Neuronal stem cell (in vitro differentiated cells): ENCODE results near the gene ATXN10.

ENCODE experiments used
- DNase-seq: peaks from one replicate; pipeline ENCODE4 v3.0.0-alpha.2; 2013; ENCODE audit warnings: low spot score
- H2AFZ ChIP-seq: one replicate; pipeline ENCODE4 v1.6.1; 2013; ENCODE audit warnings: mild to moderate bottlenecking, low read length, inconsistent platforms
- H2AK5ac ChIP-seq: 2 replicates; pipeline ENCODE4 v1.6.1; 2013; ENCODE audit warnings: low read depth, mild to moderate bottlenecking, inconsistent platforms, low read length, moderate library complexity, mixed read lengths
- H2BK120ac ChIP-seq: 2 replicates; pipeline ENCODE4 v1.6.1; 2013; ENCODE audit warnings: low read depth, mild to moderate bottlenecking, inconsistent platforms, low read length, moderate library complexity, mixed read lengths
- H2BK12ac ChIP-seq: one replicate; pipeline ENCODE4 v1.6.1; 2013; ENCODE audit warnings: low read length, inconsistent platforms
- H2BK15ac ChIP-seq: 2 replicates; pipeline ENCODE4 v1.6.1; 2013; ENCODE audit warnings: mild to moderate bottlenecking, low read length, inconsistent platforms, mixed read lengths
- H2BK5ac ChIP-seq: one replicate; pipeline ENCODE4 v1.6.1; 2013; ENCODE audit warnings: inconsistent platforms, mild to moderate bottlenecking, low read length, moderate library complexity
- H3K14ac ChIP-seq: one replicate; pipeline ENCODE4 v1.6.1; 2013; ENCODE audit warnings: low read length, inconsistent platforms
- H3K18ac ChIP-seq: 2 replicates; pipeline ENCODE4 v1.6.1; 2013; ENCODE audit warnings: low read length, inconsistent platforms
- H3K23ac ChIP-seq: 2 replicates; pipeline ENCODE4 v1.6.1; 2013; ENCODE audit warnings: low read depth, mild to moderate bottlenecking, mixed read lengths, low read length, inconsistent platforms; ENCODE audit not compliant: poor library complexity
- H3K27ac ChIP-seq: replicated peaks from 3 replicates; pipeline ENCODE4 v1.5.1; 2013; ENCODE audit warnings: low read length, inconsistent platforms
- H3K27me3 ChIP-seq, 3 experiments: 2 replicates each; pipeline ENCODE4 v1.6.1; 2013; ENCODE audit warnings: low read length in 3 of 3, mild to moderate bottlenecking in 2 of 3, inconsistent platforms in 1 of 3, low read depth in 1 of 3, mixed read lengths in 1 of 3, moderate library complexity in 1 of 3; ENCODE audit not compliant: control insufficient read depth in 3 of 3, insufficient read depth in 3 of 3
- H3K36me3 ChIP-seq, 2 donors: replicated peaks in 1 of 2; 2 replicates each; pipeline ENCODE4 v1.6.1; 2013; ENCODE audit warnings: low read length in 2 of 2; ENCODE audit not compliant: control insufficient read depth in 2 of 2, insufficient read depth in 2 of 2
- H3K4ac ChIP-seq: 2 replicates; pipeline ENCODE4 v1.6.1; 2013; ENCODE audit warnings: inconsistent platforms, mild to moderate bottlenecking, low read length, moderate library complexity
- H3K4me1 ChIP-seq, 2 donors: 1 replicate in 1 of 2; 2 replicates in 1 of 2; pipeline ENCODE4 v1.6.1; 2013; ENCODE audit warnings: low read length in 2 of 2, low read depth in 1 of 2; ENCODE audit not compliant: control insufficient read depth in 2 of 2, insufficient read depth in 1 of 2
- H3K4me2 ChIP-seq: one replicate; pipeline ENCODE4 v1.6.1; 2013; ENCODE audit warnings: mild to moderate bottlenecking, low read length, inconsistent platforms; ENCODE audit not compliant: insufficient read depth, poor library complexity, severe bottlenecking
- H3K4me3 ChIP-seq, 2 donors: 2 replicates each; pipeline ENCODE4 v1.5.1; 2013; ENCODE audit warnings: low read length in 2 of 2, mild to moderate bottlenecking in 2 of 2, inconsistent platforms in 1 of 2, moderate library complexity in 1 of 2
- H3K79me1 ChIP-seq: one replicate; pipeline ENCODE4 v1.6.1; 2013; ENCODE audit warnings: low read depth, mild to moderate bottlenecking, inconsistent platforms, low read length, moderate library complexity
- H3K9ac ChIP-seq: one replicate; pipeline ENCODE4 v1.6.1; 2013; ENCODE audit warnings: mild to moderate bottlenecking, low read depth, low read length, inconsistent platforms; ENCODE audit not compliant: poor library complexity
- H3K9me3 ChIP-seq, 2 donors: replicated peaks in 1 of 2; 2 replicates each; pipeline versions ENCODE3 to v1.6.1; 2013; ENCODE audit warnings: low read length in 2 of 2, mild to moderate bottlenecking in 2 of 2, inconsistent platforms in 1 of 2, low read depth in 1 of 2, mixed read lengths in 1 of 2, moderate library complexity in 1 of 2; ENCODE audit not compliant: control insufficient read depth in 2 of 2, insufficient read depth in 1 of 2
- H4K8ac ChIP-seq: one replicate; pipeline ENCODE4 v1.6.1; 2013; ENCODE audit warnings: low read depth, mild to moderate bottlenecking, inconsistent platforms, low read length, moderate library complexity
- H4K91ac ChIP-seq: one replicate; pipeline ENCODE4 v1.6.1; 2013; ENCODE audit warnings: low read length, low read depth, mild to moderate bottlenecking, inconsistent platforms; ENCODE audit not compliant: poor library complexity
- WGBS, 2 donors: extraction: QIAGEN DNeasy Blood & Tissue Kit; methylation state at CpG; one replicate each; pipeline ENCODE4 v1.1.7; 2013; ENCODE audit warnings: missing lambda C conversion rate in 2 of 2, mixed read lengths in 1 of 2; ENCODE audit not compliant: insufficient read length in 2 of 2, insufficient replicate concordance in 1 of 2; ENCODE audit errors: extremely low coverage in 2 of 2; 5-methylcytosine and 5-hydroxymethylcytosine counted together

ATXN10 gene

DNA sequence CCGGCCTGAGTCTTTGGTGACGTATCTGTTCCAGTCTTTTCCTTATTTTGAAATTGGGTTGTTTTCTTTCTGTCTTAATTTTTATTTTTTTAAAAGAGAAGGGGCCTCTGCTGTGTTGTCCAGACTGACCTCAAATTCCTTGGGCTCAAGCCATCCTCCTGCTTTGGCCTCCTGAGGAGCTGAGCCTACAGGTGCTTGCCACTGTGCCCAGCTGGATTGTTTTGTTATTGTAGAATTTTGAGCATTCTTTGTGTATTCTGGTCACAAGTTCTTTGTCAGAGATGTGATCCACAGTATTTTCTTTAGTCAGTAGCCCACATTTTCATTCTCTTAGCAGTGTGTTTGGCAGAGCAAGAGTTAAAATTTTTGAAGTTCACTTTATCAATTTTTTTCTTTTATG is 100.1 kb downstream of the ATXN10 start:
- Histone ChIP-seq H3K27me3 (no peaks in the 10 kb centered on the region), H3K27ac (no peak overlapping the region), H4K8ac (no peak overlapping the region), H2BK12ac (no peak overlapping the region), H2BK5ac (no peak overlapping the region), H3K4me1 (peaks cover 2 to 4% of the 10 kb centered on the region in 2 donors), H3K4me2 (no peak overlapping the region), H2BK120ac (no peak overlapping the region), H3K36me3 (peaks cover 8 to 37% of the 10 kb centered on the region in 2 donors), H3K23ac (no peak overlapping the region), H2AK5ac (no peak overlapping the region), H3K4ac (no peak overlapping the region), H3K9me3 (peaks cover 4 to 13% of the 10 kb centered on the region in 2 donors), H4K91ac (no peak overlapping the region), H3K79me1 (peaks cover 2% of the 10 kb centered on the region), H3K4me3 (no peak overlapping the region), H3K14ac (no peak overlapping the region), H3K9ac (no peak overlapping the region), H3K18ac (no peak overlapping the region), H2BK15ac (no peak overlapping the region), H2AFZ (no peak overlapping the region)
- no peak for DNase-seq
- WGBS, 2 donors, result no CpG with 5 or more reads among the region's 2 CpGs

DNA sequence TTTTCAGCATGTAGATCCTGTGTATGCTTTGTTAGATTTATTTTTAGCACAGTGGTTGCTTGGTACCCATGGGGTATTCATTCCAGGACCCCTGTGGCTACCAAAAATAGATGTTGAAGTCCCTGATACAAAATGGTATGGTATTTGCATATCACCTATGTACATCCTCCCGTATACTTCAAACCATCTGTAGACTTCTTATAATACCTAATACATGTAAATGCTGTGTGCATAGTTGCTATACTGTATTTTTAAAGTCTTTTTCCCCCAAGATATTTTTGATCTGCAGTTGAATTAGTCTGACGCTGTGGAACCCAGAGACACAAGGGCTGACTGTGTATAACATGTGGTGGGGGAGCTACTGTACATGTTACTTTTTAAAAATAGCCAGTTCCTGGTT is 101.1 kb downstream of the ATXN10 start:
- WGBS, 2 donors, result no CpG with 5 or more reads among the region's 2 CpGs
- Histone ChIP-seq H3K23ac (no peak overlapping the region), H3K9ac (no peak overlapping the region), H3K14ac (no peak overlapping the region), H3K27ac (no peak overlapping the region), H3K4me3 (no peak overlapping the region), H3K79me1 (peaks cover 2% of the 10 kb centered on the region), H2AFZ (no peak overlapping the region), H3K4ac (no peak overlapping the region), H4K91ac (no peak overlapping the region), H2BK12ac (no peak overlapping the region), H2AK5ac (no peak overlapping the region), H3K4me2 (no peak overlapping the region), H3K36me3 (peaks cover 8 to 36% of the 10 kb centered on the region in 2 donors), H4K8ac (no peak overlapping the region), H2BK5ac (no peak overlapping the region), H3K9me3 (peaks cover 4 to 11% of the 10 kb centered on the region in 2 donors), H2BK15ac (no peak overlapping the region), H2BK120ac (no peak overlapping the region), H3K18ac (no peak overlapping the region), H3K27me3 (no peaks in the 10 kb centered on the region), H3K4me1 (peaks cover 2 to 4% of the 10 kb centered on the region in 2 donors)
- DNase-seq, result no peak

DNA sequence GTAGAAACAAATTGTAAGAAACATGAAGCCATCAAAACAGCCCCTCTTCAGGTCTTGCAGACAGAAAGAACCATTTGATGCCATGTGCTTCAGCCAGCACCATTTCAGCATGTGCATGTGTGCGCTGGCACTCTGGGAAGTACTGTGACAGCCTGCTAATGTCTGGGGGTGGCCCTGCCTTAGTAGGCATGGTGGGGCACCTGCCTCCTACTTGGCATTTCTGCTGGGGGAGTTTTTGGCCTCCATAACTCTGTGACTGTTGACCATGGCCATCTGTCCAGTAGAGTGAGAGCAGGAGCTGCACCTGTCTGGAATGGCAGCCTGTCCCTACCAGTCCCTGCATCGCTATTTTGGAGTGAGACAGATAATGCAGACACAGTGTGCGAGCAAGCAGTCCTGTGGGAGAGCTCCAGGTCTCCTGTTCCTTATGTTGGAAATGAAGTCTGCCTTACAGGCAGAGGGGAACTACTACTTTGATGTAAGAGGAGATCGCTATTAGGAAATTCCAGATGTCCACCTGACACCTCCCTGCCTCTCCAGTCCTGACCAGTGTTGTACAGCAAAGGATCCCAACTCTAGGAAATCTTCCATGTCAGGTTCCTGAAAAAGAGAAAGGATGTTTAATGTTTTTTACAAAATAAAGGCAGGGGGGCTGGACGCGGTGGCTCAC is 102.5 kb downstream of the ATXN10 start:
- Histone ChIP-seq H3K18ac (no peak overlapping the region), H3K9ac (no peak overlapping the region), H2BK12ac (no peak overlapping the region), H3K79me1 (peaks cover 2% of the 10 kb centered on the region), H2AK5ac (no peak overlapping the region), H3K23ac (no peak overlapping the region), H4K8ac (no peak overlapping the region), H3K4ac (no peak overlapping the region), H3K4me1 (peaks cover 2% of the 10 kb centered on the region in 2 donors), H4K91ac (no peak overlapping the region), H3K4me2 (no peak overlapping the region), H3K36me3 (peaks cover 8 to 36% of the 10 kb centered on the region in 2 donors), H3K27me3 (no peaks in the 10 kb centered on the region), H3K27ac (no peak overlapping the region), H2BK5ac (no peak overlapping the region), H3K9me3 (peaks cover 4 to 11% of the 10 kb centered on the region in 2 donors), H2AFZ (no peak overlapping the region), H2BK15ac (no peak overlapping the region), H3K4me3 (no peak overlapping the region), H2BK120ac (no peak overlapping the region), H3K14ac (no peak overlapping the region)
- WGBS, 2 donors, result no CpG with 5 or more reads among the region's 6 CpGs
- no peak for DNase-seq

DNA sequence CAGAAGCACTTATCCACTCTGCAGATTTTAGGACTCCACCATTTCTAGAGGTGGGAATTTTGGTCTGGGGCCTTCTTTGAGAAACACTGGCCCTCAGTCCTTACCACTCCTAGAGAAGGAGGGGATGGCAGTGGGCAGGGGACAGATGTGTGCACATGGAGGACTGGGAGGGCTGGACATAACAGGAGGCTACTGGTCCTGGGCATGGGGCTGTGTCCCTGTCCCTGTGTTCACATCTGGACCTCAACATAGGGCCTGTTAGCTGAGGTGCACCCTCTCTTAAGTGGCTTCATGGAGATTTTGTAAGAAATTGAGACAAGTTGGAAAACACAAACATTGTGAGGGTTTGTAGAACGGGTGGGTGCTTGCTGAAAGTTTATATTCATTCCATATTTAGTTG is 103.4 kb downstream of the ATXN10 start:
- Histone ChIP-seq H4K8ac (no peak overlapping the region), H3K27me3 (no peaks in the 10 kb centered on the region), H3K4ac (no peak overlapping the region), H3K23ac (no peak overlapping the region), H3K4me1 (peaks cover 0 to 2% of the 10 kb centered on the region in 2 donors), H3K79me1 (peaks cover 2% of the 10 kb centered on the region), H2AFZ (no peak overlapping the region), H3K18ac (no peak overlapping the region), H2BK5ac (no peak overlapping the region), H3K27ac (no peak overlapping the region), H2AK5ac (no peak overlapping the region), H2BK120ac (no peak overlapping the region), H3K14ac (no peak overlapping the region), H3K9ac (no peak overlapping the region), H4K91ac (no peak overlapping the region), H3K9me3 (peaks cover 4 to 11% of the 10 kb centered on the region in 2 donors), H3K4me2 (no peak overlapping the region), H2BK15ac (no peak overlapping the region), H2BK12ac (no peak overlapping the region), H3K4me3 (peak overlapping the region in 1 of 2 donors; percentile 53), H3K36me3 (peaks cover 8 to 33% of the 10 kb centered on the region in 2 donors)
- no CpG with 5 or more reads among the region's 1 CpG for WGBS, 2 donors
- no peak for DNase-seq
